ENCODE results near the gene SLC27A2.

GRCh38 chr15:50262533-50262932 lies 80.5 kb downstream of the SLC27A2 start:
- TF ChIP-seq CTCF (conservative IDR thresholded peaks at IDR 0.05 in 1 of 2, IDR thresholded peaks at IDR 0.05 in 1 of 2; ENCODE audit: extremely low read depth in 1 of 2, insufficient read depth in 1 of 2, low read depth in 1 of 2, low read length in 2 of 2) (no peak), EZH2 (IDR thresholded peaks at IDR 0.05; ENCODE audit: borderline replicate concordance, low read length) (no peak)
